Measurements from ENCODE around the gene PCDHB2.

PCDHB2 gene

GRCh38 chr5:141094481-141095262, at the start of gene PCDHB2:
PCDHB2 (plus strand) TSS chr5:141094615; CDS start chr5:141094791, 176 bp downstream.
- Histone ChIP-seq H3K4me3 (ENCODE audit: low read depth in 1 of 2, low read length in 1 of 2) (no peak within 1 kb of the TSS), H3K36me3 (no peaks in the 10 kb centered on the region), H3K4me1 (ENCODE audit: control insufficient read depth in 1 of 2, insufficient read depth in 1 of 2, low read depth in 1 of 2, low read length in 1 of 2) (no peaks in the 10 kb centered on the region), H3K27ac (no peak within 1 kb of the TSS), H3K9me3 (no peaks in the 10 kb centered on the region), H3K27me3 (peaks cover 20% of the 10 kb centered on the region)
- no peak for TF ChIP-seq CTCF (IDR thresholded peaks at IDR 0.05)

- Histone ChIP-seq H3K9me3 (peaks cover 4% of the 10 kb centered on the region), H3K27ac (no peak within 1 kb of the TSS), H3K4me1 (ENCODE audit: control insufficient read depth in 1 of 2, insufficient read depth in 1 of 2, low read depth in 1 of 2, low read length in 1 of 2) (no peaks in the 10 kb centered on the region), H3K4me3 (ENCODE audit: low read depth in 1 of 2, low read length in 1 of 2) (no peak within 1 kb of the TSS), H3K27me3 (peaks cover 18% of the 10 kb centered on the region), H3K36me3 (no peaks in the 10 kb centered on the region)
- no peak for TF ChIP-seq CTCF (IDR thresholded peaks at IDR 0.05)
These were observed 43.5 kb upstream of the PCDHB2 start, which contains the start of gene PCDHB1 for GRCh38 chr5:141050622-141051520. PCDHB1 (plus strand) TSS chr5:141051374; CDS start chr5:141051471, 97 bp downstream.

GRCh38 chr5:141051521-141051866, 42.9 kb upstream of the PCDHB2 start:
- peaks cover 4% of the 10 kb centered on the region for H3K9me3 ChIP-seq
- H3K27me3 ChIP-seq, result peaks cover 18% of the 10 kb centered on the region
- H3K36me3 ChIP-seq, result no peaks in the 10 kb centered on the region
- no peak overlapping the region for H3K27ac ChIP-seq
- H3K4me3 ChIP-seq (ENCODE audit: low read depth in 1 of 2, low read length in 1 of 2), result no peak overlapping the region
- no peak for TF ChIP-seq CTCF (IDR thresholded peaks at IDR 0.05)
- H3K4me1 ChIP-seq (ENCODE audit: control insufficient read depth in 1 of 2, insufficient read depth in 1 of 2, low read depth in 1 of 2, low read length in 1 of 2), result no peaks in the 10 kb centered on the region

DNA sequence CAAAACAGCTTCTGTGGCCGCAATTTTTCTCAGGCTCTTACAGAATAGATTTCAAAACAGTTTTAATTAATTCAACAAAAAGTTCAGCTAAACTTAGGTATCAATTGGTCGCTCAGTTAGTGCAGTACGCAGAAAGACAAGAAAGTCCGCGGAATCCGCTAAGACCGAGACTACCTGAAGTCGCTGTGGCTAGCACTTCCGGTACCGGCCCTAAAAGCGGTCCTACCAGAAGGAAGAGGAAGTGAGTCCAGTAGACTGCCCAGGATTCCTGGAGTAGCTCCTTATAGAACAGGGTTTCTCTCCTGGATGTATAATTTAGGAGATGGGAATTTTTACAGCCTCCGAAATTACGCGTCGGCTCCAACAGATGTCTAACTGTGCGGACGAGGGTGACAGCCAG, 16.6 kb upstream of the PCDHB2 start:
- no peak for TF ChIP-seq CTCF (IDR thresholded peaks at IDR 0.05)
- Histone ChIP-seq H3K27ac (no peak overlapping the region), H3K27me3 (no peaks in the 10 kb centered on the region), H3K36me3 (no peaks in the 10 kb centered on the region), H3K4me3 (ENCODE audit: low read depth in 1 of 2, low read length in 1 of 2) (no peak overlapping the region), H3K4me1 (ENCODE audit: control insufficient read depth in 1 of 2, insufficient read depth in 1 of 2, low read depth in 1 of 2, low read length in 1 of 2) (no peaks in the 10 kb centered on the region), H3K9me3 (peaks cover 13% of the 10 kb centered on the region)

GRCh38 chr5:141082228-141082627, 12.2 kb upstream of the PCDHB2 start:
- H3K9me3 ChIP-seq, result peaks cover 7% of the 10 kb centered on the region
- H3K4me3 ChIP-seq (ENCODE audit: low read depth in 1 of 2, low read length in 1 of 2), result no peak overlapping the region
- no peak overlapping the region for H3K27ac ChIP-seq
- TF ChIP-seq CTCF (IDR thresholded peaks at IDR 0.05), result no peak
- no peaks in the 10 kb centered on the region for H3K36me3 ChIP-seq
- peaks cover 16% of the 10 kb centered on the region for H3K27me3 ChIP-seq
- H3K4me1 ChIP-seq (ENCODE audit: control insufficient read depth in 1 of 2, insufficient read depth in 1 of 2, low read depth in 1 of 2, low read length in 1 of 2), result no peaks in the 10 kb centered on the region
